ENCODE results near the gene C19orf81.
A peak's percentile ranks its signal among the peaks of the same experiment; 100 is the strongest.

The C19orf81 gene

GRCh38 chr19:50686310-50687032 lies 37.2 kb downstream of the C19orf81 start:
- no peak for DNase-seq

DNA sequence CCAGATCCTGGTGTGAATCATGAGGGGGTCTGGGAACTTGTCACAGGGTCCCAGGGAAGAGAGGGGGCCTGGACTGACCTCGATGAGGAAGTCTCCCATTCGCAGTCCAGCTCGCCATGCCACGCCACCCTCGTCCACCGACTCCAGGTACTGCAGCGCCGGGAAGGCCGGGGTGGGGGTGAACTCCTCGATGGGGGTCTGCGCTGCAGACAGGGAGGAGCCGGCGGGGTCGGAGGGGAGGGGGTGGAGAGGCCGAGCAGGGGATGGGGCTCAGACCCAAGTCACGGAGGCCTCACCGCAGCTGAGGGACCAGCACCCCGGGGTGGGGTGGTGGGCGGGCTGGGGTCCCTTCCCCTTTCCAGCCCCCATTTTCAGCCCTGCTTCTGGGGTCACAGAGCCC lies 39.5 kb downstream of the C19orf81 start:
- no peak for DNase-seq

DNA sequence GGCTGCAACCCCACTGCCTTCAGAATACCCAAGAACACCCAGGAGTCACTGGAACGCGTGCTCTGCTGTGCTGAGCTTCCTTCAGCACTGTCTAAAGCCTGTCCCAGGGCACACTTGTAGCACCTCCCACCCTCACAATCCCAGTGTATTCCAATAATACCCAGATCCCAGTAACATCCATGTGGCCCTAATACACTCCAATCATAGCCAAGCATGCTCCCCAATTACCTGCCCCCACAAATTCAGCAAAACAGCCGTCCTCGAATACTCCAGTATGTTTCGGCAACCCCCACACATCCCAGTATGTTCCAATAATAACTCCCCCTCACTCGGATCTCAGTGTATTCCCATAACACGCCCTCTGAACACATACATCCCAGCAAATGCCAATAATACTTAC lies 41.2 kb downstream of the C19orf81 start:
- no peak for DNase-seq

DNA sequence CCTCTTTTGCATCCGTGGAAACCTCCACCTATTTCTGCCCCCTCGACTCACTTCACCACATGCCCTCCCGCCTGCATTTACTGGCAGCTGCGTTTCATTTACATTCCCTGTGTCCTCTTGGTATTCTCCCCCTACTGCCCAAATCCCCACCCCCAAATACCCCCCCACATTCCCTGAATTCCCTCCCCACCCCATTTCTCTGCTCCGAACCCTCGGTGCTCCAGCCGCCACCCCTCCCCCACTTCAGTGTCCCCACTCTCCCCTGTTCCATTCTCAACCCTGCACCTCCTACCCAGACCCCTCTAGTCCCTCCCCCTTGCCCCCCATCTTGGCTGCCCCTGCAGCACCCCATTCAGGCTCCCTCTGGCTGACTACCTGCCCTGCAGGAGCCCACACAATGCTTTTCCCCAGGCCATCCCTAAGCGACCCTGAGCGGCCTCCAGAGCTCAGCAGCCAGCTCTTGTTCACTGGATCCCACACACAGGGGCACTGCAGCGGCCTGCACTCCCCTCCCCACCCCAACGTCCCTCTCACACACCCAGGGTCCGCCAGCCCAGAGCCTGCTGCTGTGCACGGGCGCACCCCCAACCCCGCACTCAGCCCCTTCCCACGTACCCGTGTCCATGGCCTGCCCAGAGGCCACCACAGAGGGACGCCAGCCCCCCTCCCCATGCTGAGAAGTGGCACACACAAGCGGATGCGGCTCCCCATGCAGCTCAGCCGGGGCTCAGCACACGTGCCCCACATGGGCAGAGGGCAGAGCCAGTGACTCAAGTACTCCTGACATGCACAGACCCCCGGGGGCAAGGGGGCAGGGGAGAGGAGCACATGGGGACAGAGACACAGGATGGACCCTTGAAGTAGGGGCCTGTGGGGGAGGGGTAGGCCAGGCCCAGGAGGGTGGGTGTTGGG lies 44.1 kb downstream of the C19orf81 start:
- DNase-seq, result no peak

GRCh38 chr19:50694815-50695145 lies 45.5 kb downstream of the C19orf81 start:
- DNase-seq, result no peak

DNA sequence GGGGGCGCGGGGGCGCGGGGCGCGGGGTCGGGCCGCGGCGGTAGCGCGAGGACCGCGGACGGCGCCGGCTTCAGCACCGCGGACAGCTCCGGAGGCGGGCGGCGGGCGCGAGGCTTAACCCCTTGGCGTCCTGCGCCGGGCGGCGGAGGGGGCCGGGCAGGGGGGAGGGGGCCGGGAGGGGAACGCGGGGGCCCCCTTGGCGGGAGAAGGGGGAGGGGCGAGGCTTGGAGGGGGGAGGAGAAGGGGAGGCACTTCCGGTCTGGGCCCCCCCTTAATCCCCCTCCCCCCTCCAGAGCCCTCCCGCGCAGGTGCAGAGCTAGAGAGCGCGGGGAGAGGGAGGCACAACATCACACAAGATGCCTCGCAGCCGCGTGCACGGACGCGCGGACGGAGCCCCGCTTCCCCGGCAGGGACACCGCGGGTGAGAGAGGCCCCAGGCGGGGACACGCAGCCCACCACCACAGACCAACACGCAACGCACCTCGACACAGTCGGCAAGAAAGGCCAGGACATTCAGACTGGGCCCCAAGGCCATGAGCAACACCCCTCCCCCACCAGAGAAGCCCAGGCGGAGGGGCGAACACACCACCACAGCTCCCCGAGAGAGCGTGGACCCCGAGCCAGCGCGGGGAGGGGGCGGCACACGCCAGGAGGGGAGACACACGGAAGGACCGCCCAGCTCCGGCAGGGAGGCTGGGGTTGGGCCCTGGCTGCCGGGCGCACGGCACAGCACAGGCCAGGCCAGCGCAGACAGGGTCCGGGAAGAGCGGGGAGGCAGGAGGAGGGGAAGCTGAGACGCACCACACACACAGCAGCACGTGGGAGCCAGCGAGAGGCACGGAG lies 46.2 kb downstream of the C19orf81 start:
- DNase-seq, result peak; percentile 24

- DNase-seq, result no peak
Measured at GRCh38 chr19:50696094-50696483, 46.8 kb downstream of the C19orf81 start.

DNA sequence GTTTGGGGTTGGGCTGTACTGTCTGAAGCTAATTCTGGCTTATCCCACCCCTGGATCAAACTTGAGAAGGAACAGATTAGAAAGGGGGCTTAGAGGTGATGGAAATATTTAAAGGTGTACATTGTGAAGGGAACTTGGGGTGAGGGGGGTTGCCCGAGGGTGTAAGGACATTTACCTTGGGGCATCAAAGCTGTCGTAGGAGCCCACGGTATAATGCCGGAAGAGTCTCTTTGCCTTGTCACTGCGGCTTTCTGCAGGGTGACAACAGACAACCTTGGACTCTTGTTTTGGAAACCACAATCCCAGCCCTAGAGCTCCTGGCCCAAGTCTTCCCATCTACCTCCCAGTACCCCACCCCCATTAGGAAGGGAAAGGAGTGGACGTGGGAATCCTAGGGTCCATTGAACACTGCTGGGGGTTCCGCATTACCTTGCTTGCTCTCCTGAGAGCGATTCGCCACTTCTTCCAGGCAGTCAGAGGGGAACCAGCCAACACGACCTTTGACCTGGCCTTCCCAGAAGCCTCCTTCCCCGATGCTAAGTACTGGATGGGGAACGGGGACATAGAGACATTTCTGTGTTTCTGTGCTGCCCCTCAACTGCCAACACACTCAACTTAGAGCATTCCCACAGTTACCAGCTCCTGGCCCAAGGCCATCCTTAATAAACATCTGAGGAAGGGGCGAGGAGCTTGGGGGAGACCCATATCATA lies 48.3 kb downstream of the C19orf81 start:
- no peak for DNase-seq

DNA sequence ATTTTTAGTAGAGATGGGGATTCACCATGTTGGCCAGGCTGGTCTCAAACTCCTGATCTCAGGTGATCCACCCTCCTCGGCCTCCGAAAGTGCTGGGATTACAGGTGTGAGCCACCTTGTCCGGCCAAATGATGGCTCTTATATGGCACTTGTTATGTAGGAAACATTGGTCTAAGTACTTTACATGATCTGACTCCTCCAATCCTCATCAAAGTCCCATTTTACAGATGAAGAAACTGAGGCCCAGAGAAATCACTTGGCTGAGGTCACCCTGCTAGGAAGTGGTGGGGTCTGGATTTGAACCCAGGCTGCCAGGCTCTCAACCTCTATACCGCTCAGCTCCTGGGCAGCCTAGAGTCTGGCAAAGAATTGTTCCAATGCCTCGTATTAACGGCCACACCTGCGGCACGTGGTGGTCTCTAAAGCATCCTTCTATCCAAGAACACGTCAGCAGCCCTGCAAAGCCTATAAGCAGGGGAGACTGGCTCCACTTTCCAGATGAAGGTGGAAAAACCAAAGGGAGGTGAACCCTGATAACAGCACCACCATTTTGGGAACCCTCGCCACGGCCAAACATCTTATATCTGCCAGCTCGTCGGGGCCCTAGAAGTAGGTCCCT lies 52.2 kb downstream of the C19orf81 start:
- no peak for DNase-seq

- no peak for DNase-seq
Measured at GRCh38 chr19:50702158-50702870, 53.1 kb downstream of the C19orf81 start.

- no peak for DNase-seq
Measured at GRCh38 chr19:50702871-50703829, 53.9 kb downstream of the C19orf81 start.

- no peak for DNase-seq
Measured at GRCh38 chr19:50703915-50704796, 54.9 kb downstream of the C19orf81 start.

DNA sequence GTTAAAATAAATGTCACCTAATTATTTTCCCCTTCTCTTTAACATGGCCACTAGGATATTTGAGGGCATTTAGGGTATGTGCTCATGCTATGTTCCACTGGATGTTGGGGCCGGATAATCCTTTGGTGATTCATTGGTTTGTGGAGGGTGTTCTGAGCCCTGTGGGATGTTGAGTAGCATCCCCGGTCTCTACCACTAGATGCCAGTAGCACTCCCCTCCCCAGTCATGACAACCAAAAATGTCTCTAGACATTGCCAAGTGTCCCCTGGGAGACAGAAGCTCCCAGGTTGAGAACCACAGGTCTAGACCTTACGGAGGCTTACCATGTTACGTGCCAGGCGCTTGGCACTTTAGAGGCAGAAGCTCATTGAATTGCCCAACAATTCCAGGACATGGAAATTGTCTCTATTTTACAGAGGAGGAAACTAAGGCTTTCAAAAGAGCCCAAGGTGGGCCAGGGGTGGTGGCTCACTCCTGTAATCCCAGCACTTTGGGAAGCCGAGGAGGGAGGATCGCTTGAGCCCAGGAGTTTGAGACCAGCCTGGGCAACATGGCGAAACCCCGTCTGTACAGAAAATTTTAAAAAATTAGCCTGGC lies 56.3 kb downstream of the C19orf81 start:
- peak; percentile 72 for DNase-seq

DNA sequence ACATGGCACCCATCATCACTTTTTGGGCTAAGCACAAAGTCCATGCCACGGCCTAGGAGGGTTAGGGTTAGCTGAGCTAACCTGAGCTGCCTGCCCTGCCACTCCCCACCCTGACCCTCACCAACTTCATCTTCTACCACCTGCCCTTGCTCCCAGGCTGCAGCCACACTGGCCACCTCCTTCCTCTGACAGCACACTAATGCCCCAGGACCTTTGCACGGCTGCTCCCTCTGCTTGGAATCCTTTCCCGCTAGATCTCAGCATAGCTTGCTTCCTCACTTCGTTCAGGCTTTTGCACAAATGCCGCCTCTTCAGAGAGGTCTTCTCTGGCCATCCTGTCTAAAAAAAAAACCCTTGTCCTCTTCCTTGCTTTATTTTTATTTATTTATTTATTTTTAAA lies 57.1 kb downstream of the C19orf81 start:
- DNase-seq, result no peak

- DNase-seq, result no peak
Measured at GRCh38 chr19:50708179-50708879, 59.1 kb downstream of the C19orf81 start.
